Neural crest cell (in vitro differentiated cells): Measurements from ENCODE around the gene AIG1. TPM values are rescaled to one million over a fixed set of nuclear protein-coding genes. Genes with fewer than 3 reads are reported as not detected.
A peak's percentile ranks its signal among the peaks of the same experiment; 100 is the strongest.

Source experiments
- DNase-seq: peaks from one replicate; pipeline ENCODE4 v3.0.0; 2021; ENCODE audit warnings: low read depth, mixed read lengths, low spot score
- H3K27ac Mint-ChIP-seq: one replicate; pipeline ENCODE4 v1.8.0; 2021; ENCODE audit warnings: mild to moderate bottlenecking, mixed read lengths; ENCODE audit not compliant: unreplicated experiment
- H3K27me3 Mint-ChIP-seq: 2 replicates; pipeline ENCODE4 v1.8.0; 2021; ENCODE audit warnings: low read depth, mild to moderate bottlenecking, mixed read lengths
- H3K36me3 Mint-ChIP-seq: 2 replicates; pipeline ENCODE4 v1.8.0; 2021; ENCODE audit warnings: low read depth, mild to moderate bottlenecking, mixed read lengths
- H3K4me1 Mint-ChIP-seq: 2 replicates; pipeline ENCODE4 v1.8.0; 2021; ENCODE audit warnings: mixed read lengths
- H3K4me3 Mint-ChIP-seq: one replicate; pipeline ENCODE4 v1.8.0; 2021; ENCODE audit warnings: mild to moderate bottlenecking, mixed read lengths
- H3K9me3 Mint-ChIP-seq: 2 replicates; pipeline ENCODE4 v1.8.0; 2021; ENCODE audit warnings: mixed read lengths
- CTCF ChIP-seq: fragments of 200-600 bp; sonication (generic); conservative IDR thresholded peaks from 2 replicates; pipeline ENCODE4 v1.5.0; 2021; ENCODE audit warnings: antibody characterized with exemption, mild to moderate bottlenecking
- total RNA-seq: library from RNA; stranded (reverse); gene quantifications from 2 replicates; pipeline ENCODE4 v1.2.1, GENCODE V29; 2021

Gene AIG1
- total RNA-seq, 1 donor from 2014 or later = 22.9 TPM

- H3K9me3 Mint-ChIP-seq = no peaks in the 10 kb centered on the region
- DNase-seq = no peak
- H3K4me1 Mint-ChIP-seq = peaks cover 23% of the 10 kb centered on the region
- no peaks in the 10 kb centered on the region for H3K36me3 Mint-ChIP-seq
- no peak overlapping the region for H3K27ac Mint-ChIP-seq
- peak overlapping the region; percentile 97 for H3K4me3 Mint-ChIP-seq
- no peak for TF ChIP-seq CTCF
- peaks cover 3% of the 10 kb centered on the region for H3K27me3 Mint-ChIP-seq
These were observed 1.7 kb upstream of the AIG1 start for GRCh38 chr6:143058987-143059386.

DNA sequence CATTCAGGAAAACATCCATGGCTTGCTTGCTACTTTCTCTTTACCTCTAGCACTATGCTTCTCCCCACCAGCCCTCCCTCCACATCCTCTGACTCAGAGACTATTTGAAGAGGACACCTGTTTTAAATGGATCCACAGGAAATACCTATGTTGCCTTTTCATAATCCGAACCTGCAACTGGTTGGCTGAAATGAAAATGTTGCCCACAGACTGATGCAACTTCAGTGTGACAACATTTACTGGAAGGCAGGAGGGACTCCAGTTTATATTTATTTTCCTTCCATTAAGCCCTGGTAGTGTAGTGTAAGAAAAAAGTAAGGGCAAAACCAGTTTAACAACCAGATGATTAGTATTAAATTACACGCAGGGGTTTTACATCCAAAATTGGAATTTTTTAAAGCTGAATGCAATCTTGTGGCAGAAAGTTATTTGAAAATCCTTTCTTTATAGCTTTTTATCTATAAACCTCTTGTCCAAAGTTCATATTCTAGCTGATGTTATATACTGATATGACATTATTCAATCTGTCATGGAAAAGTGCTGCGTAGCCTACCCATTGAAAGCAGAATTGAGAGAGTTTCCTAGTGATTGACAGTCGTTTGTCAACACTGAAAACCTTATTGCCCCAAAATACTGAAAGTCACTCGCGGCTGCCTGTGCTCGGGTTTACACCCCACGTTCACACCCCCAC, 881 bp upstream of the AIG1 start:
- no peaks in the 10 kb centered on the region for H3K36me3 Mint-ChIP-seq
- DNase-seq = no peak
- no peak for TF ChIP-seq CTCF
- H3K4me3 Mint-ChIP-seq = peak overlapping the region; percentile 97
- peaks cover 23% of the 10 kb centered on the region for H3K4me1 Mint-ChIP-seq
- peak overlapping the region; percentile 98 for H3K27ac Mint-ChIP-seq
- H3K27me3 Mint-ChIP-seq = peaks cover 3% of the 10 kb centered on the region
- no peaks in the 10 kb centered on the region for H3K9me3 Mint-ChIP-seq

DNA sequence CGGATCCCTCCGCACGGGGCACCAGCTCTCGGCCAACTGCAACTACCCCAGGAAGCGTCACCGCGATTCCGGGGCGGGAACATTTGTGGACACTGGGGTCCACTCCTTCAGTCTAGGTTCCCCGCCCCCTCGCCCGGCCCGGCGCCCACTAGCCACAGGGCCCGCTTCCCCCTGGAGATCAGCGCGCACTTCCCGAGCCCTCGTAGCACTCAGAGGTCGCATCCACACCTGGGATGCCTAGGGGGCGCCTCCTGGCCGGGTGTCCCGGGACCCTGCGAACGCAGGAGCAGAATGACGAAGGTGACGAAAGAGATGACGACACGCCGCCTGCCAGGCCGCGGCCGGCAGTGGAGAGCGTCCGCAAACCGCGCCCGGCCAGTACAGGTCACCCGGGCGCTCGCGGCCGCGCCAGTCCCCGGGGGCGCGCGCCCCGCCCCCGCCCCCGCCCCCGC, 309 bp upstream of the AIG1 start:
- Mint-ChIP-seq H3K27me3 (peaks cover 3% of the 10 kb centered on the region), H3K4me1 (peaks cover 23% of the 10 kb centered on the region), H3K9me3 (no peaks in the 10 kb centered on the region), H3K27ac (peak overlapping the region; percentile 98), H3K36me3 (no peaks in the 10 kb centered on the region), H3K4me3 (peak overlapping the region; percentile 97)
- peak; percentile 9 for TF ChIP-seq CTCF
- DNase-seq = peak; percentile 65

DNA sequence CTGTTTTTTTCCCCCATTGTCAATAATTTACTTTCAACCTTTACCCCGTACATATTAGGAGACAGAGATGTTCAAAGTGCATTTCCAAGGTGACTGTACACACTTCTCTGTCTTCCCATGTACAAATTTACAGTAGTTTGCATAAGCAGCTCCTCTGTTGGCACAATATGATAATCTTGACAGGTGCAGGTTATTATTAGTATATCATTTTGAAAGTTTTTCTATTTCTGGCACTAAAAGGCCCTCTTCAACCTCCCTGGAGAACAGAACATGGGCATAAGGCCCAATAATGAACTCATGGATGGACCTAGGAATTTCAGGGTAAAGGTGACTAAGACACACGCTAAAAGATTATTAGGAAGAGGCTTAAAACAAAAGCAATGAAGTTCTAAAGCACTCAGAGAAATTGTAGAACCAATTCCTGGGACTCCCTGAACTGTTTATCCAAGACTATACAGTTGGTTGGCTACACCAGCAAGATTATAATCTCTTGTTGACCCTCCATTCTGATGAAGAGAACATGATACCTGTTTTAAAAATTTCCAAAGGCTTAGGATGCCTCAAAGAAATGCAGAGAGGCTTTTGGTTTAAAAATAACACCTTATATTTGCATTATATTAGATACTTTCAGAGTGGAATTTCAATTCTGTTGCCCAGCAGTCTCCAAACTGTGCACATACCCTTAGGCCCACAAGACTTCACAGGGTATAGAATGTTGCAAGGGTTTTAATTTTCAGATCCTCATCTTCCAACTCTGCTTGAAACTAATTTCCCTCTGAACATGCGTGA, 1.1 kb downstream of the AIG1 start:
- Mint-ChIP-seq H3K4me1 (peaks cover 23% of the 10 kb centered on the region), H3K9me3 (no peaks in the 10 kb centered on the region), H3K27me3 (peaks cover 3% of the 10 kb centered on the region), H3K4me3 (peak overlapping the region; percentile 90), H3K27ac (no peak overlapping the region), H3K36me3 (no peaks in the 10 kb centered on the region)
- no peak for TF ChIP-seq CTCF
- no peak for DNase-seq

DNA sequence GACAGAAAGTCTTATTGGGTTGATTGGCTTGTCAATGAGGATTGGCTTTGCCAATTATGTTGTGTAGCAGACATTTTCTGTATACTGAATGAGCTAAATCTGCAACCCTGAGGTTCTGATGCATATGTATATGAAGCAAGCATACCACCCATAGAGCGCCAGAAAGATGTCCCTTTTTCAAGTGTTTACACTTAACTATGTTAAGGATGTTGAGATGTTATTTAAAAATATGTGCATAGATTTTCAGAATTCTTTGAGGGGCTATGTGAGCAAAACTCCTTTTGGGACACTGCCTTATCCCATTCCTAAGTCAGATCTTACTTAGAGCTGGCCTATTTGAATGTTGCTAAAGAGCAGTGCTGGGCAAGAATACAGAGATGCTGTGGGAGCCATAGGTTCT, 1.9 kb downstream of the AIG1 start:
- Mint-ChIP-seq H3K27me3 (peaks cover 3% of the 10 kb centered on the region), H3K4me3 (peak overlapping the region; percentile 90), H3K9me3 (no peaks in the 10 kb centered on the region), H3K27ac (no peak overlapping the region), H3K4me1 (peaks cover 23% of the 10 kb centered on the region), H3K36me3 (no peaks in the 10 kb centered on the region)
- DNase-seq = no peak
- no peak for TF ChIP-seq CTCF
